ENCODE data around the gene ZNF407.

GRCh38 chr18:75113455-75113854 lies 515.8 kb downstream of the ZNF407 start:
- TF ChIP-seq CTCF (conservative IDR thresholded peaks at IDR 0.05; ENCODE audit: low read depth, low read length) = no peak
- TF ChIP-seq EZH2 (IDR thresholded peaks at IDR 0.05; ENCODE audit: borderline replicate concordance, low read depth, low read length, poor library complexity, severe bottlenecking) = no peak

Measured in A673 (cell line).